ENCODE data around the gene SOS1.

SOS1 gene

GRCh38 chr2:39093218-39093898 lies 27.5 kb downstream of the SOS1 start:
- Histone ChIP-seq H3K27me3 (ENCODE audit: control insufficient read depth, insufficient read depth, low read length) (no peaks in the 10 kb centered on the region), H3K36me3 (ENCODE audit: control insufficient read depth, insufficient read depth, low read length) (no peaks in the 10 kb centered on the region), H3K9me3 (ENCODE audit: control insufficient read depth, low read length) (no peaks in the 10 kb centered on the region), H3K4me3 (ENCODE audit: low read length) (no peak overlapping the region), H3K9ac (ENCODE audit: low read length) (no peak overlapping the region), H3K4me1 (ENCODE audit: control insufficient read depth, insufficient read depth, low read length) (no peaks in the 10 kb centered on the region)

GRCh38 chr2:39091543-39091942 lies 29.3 kb downstream of the SOS1 start:
- no peaks in the 10 kb centered on the region for H3K27me3 ChIP-seq (ENCODE audit: control insufficient read depth, insufficient read depth, low read length)
- no peaks in the 10 kb centered on the region for H3K36me3 ChIP-seq (ENCODE audit: control insufficient read depth, insufficient read depth, low read length)
- no peaks in the 10 kb centered on the region for H3K4me1 ChIP-seq (ENCODE audit: control insufficient read depth, insufficient read depth, low read length)
- no peak overlapping the region for H3K4me3 ChIP-seq (ENCODE audit: low read length)
- no peak overlapping the region for H3K9ac ChIP-seq (ENCODE audit: low read length)
- H3K9me3 ChIP-seq (ENCODE audit: control insufficient read depth, low read length): no peaks in the 10 kb centered on the region

GRCh38 chr2:39091063-39091462 lies 29.8 kb downstream of the SOS1 start:
- no peak overlapping the region for H3K4me3 ChIP-seq (ENCODE audit: low read length)
- no peaks in the 10 kb centered on the region for H3K4me1 ChIP-seq (ENCODE audit: control insufficient read depth, insufficient read depth, low read length)
- H3K27me3 ChIP-seq (ENCODE audit: control insufficient read depth, insufficient read depth, low read length): no peaks in the 10 kb centered on the region
- no peaks in the 10 kb centered on the region for H3K9me3 ChIP-seq (ENCODE audit: control insufficient read depth, low read length)
- H3K9ac ChIP-seq (ENCODE audit: low read length): no peak overlapping the region
- H3K36me3 ChIP-seq (ENCODE audit: control insufficient read depth, insufficient read depth, low read length): no peaks in the 10 kb centered on the region

- Histone ChIP-seq H3K27me3 (ENCODE audit: control insufficient read depth, insufficient read depth, low read length) (no peaks in the 10 kb centered on the region), H3K9ac (ENCODE audit: low read length) (no peak overlapping the region), H3K9me3 (ENCODE audit: control insufficient read depth, low read length) (no peaks in the 10 kb centered on the region), H3K4me1 (ENCODE audit: control insufficient read depth, insufficient read depth, low read length) (no peaks in the 10 kb centered on the region), H3K4me3 (ENCODE audit: low read length) (no peak overlapping the region), H3K36me3 (ENCODE audit: control insufficient read depth, insufficient read depth, low read length) (no peaks in the 10 kb centered on the region)
Observed at GRCh38 chr2:39080152-39080551, 40.7 kb downstream of the SOS1 start.

GRCh38 chr2:39069890-39070465 lies 50.9 kb downstream of the SOS1 start:
- Histone ChIP-seq H3K9ac (ENCODE audit: low read length) (no peak overlapping the region), H3K9me3 (ENCODE audit: control insufficient read depth, low read length) (no peaks in the 10 kb centered on the region), H3K4me1 (ENCODE audit: control insufficient read depth, insufficient read depth, low read length) (peaks cover 4% of the 10 kb centered on the region), H3K36me3 (ENCODE audit: control insufficient read depth, insufficient read depth, low read length) (no peaks in the 10 kb centered on the region), H3K27me3 (ENCODE audit: control insufficient read depth, insufficient read depth, low read length) (no peaks in the 10 kb centered on the region), H3K4me3 (ENCODE audit: low read length) (no peak overlapping the region)

GRCh38 chr2:39069136-39069515 lies 51.7 kb downstream of the SOS1 start:
- no peaks in the 10 kb centered on the region for H3K27me3 ChIP-seq (ENCODE audit: control insufficient read depth, insufficient read depth, low read length)
- no peaks in the 10 kb centered on the region for H3K9me3 ChIP-seq (ENCODE audit: control insufficient read depth, low read length)
- H3K36me3 ChIP-seq (ENCODE audit: control insufficient read depth, insufficient read depth, low read length): no peaks in the 10 kb centered on the region
- peaks cover 4% of the 10 kb centered on the region for H3K4me1 ChIP-seq (ENCODE audit: control insufficient read depth, insufficient read depth, low read length)
- H3K4me3 ChIP-seq (ENCODE audit: low read length): no peak overlapping the region
- H3K9ac ChIP-seq (ENCODE audit: low read length): no peak overlapping the region

GRCh38 chr2:39068299-39069135 lies 52.3 kb downstream of the SOS1 start:
- no peak overlapping the region for H3K9ac ChIP-seq (ENCODE audit: low read length)
- H3K4me1 ChIP-seq (ENCODE audit: control insufficient read depth, insufficient read depth, low read length): peaks cover 4% of the 10 kb centered on the region
- H3K4me3 ChIP-seq (ENCODE audit: low read length): no peak overlapping the region
- no peaks in the 10 kb centered on the region for H3K27me3 ChIP-seq (ENCODE audit: control insufficient read depth, insufficient read depth, low read length)
- H3K36me3 ChIP-seq (ENCODE audit: control insufficient read depth, insufficient read depth, low read length): no peaks in the 10 kb centered on the region
- H3K9me3 ChIP-seq (ENCODE audit: control insufficient read depth, low read length): no peaks in the 10 kb centered on the region

GRCh38 chr2:39065616-39066015 lies 55.2 kb downstream of the SOS1 start:
- Histone ChIP-seq H3K9ac (ENCODE audit: low read length) (no peak overlapping the region), H3K4me3 (ENCODE audit: low read length) (no peak overlapping the region), H3K27me3 (ENCODE audit: control insufficient read depth, insufficient read depth, low read length) (no peaks in the 10 kb centered on the region), H3K4me1 (ENCODE audit: control insufficient read depth, insufficient read depth, low read length) (peaks cover 4% of the 10 kb centered on the region), H3K36me3 (ENCODE audit: control insufficient read depth, insufficient read depth, low read length) (no peaks in the 10 kb centered on the region), H3K9me3 (ENCODE audit: control insufficient read depth, low read length) (no peaks in the 10 kb centered on the region)

GRCh38 chr2:39062320-39062719 lies 58.5 kb downstream of the SOS1 start:
- Histone ChIP-seq H3K4me1 (ENCODE audit: control insufficient read depth, insufficient read depth, low read length) (no peaks in the 10 kb centered on the region), H3K4me3 (ENCODE audit: low read length) (no peak overlapping the region), H3K9ac (ENCODE audit: low read length) (no peak overlapping the region), H3K27me3 (ENCODE audit: control insufficient read depth, insufficient read depth, low read length) (no peaks in the 10 kb centered on the region), H3K9me3 (ENCODE audit: control insufficient read depth, low read length) (no peaks in the 10 kb centered on the region), H3K36me3 (ENCODE audit: control insufficient read depth, insufficient read depth, low read length) (no peaks in the 10 kb centered on the region)

GRCh38 chr2:39061280-39061679 lies 59.6 kb downstream of the SOS1 start:
- no peak overlapping the region for H3K9ac ChIP-seq (ENCODE audit: low read length)
- H3K4me3 ChIP-seq (ENCODE audit: low read length): no peak overlapping the region
- no peaks in the 10 kb centered on the region for H3K4me1 ChIP-seq (ENCODE audit: control insufficient read depth, insufficient read depth, low read length)
- H3K9me3 ChIP-seq (ENCODE audit: control insufficient read depth, low read length): no peaks in the 10 kb centered on the region
- no peaks in the 10 kb centered on the region for H3K36me3 ChIP-seq (ENCODE audit: control insufficient read depth, insufficient read depth, low read length)
- H3K27me3 ChIP-seq (ENCODE audit: control insufficient read depth, insufficient read depth, low read length): no peaks in the 10 kb centered on the region

GRCh38 chr2:39059366-39059952 lies 61.4 kb downstream of the SOS1 start:
- H3K4me1 ChIP-seq (ENCODE audit: control insufficient read depth, insufficient read depth, low read length): no peaks in the 10 kb centered on the region
- H3K27me3 ChIP-seq (ENCODE audit: control insufficient read depth, insufficient read depth, low read length): no peaks in the 10 kb centered on the region
- no peak overlapping the region for H3K9ac ChIP-seq (ENCODE audit: low read length)
- H3K36me3 ChIP-seq (ENCODE audit: control insufficient read depth, insufficient read depth, low read length): no peaks in the 10 kb centered on the region
- H3K9me3 ChIP-seq (ENCODE audit: control insufficient read depth, low read length): no peaks in the 10 kb centered on the region
- no peak overlapping the region for H3K4me3 ChIP-seq (ENCODE audit: low read length)

- Histone ChIP-seq H3K9me3 (ENCODE audit: control insufficient read depth, low read length) (no peaks in the 10 kb centered on the region), H3K4me3 (ENCODE audit: low read length) (no peak overlapping the region)
Observed at GRCh38 chr2:39058101-39058500, 62.8 kb downstream of the SOS1 start.

More at GRCh38 chr2:39058101-39058500, 62.8 kb downstream of the SOS1 start:
- H3K36me3 ChIP-seq (ENCODE audit: control insufficient read depth, insufficient read depth, low read length): no peaks in the 10 kb centered on the region
- no peak overlapping the region for H3K9ac ChIP-seq (ENCODE audit: low read length)
- H3K4me1 ChIP-seq (ENCODE audit: control insufficient read depth, insufficient read depth, low read length): no peaks in the 10 kb centered on the region
- no peaks in the 10 kb centered on the region for H3K27me3 ChIP-seq (ENCODE audit: control insufficient read depth, insufficient read depth, low read length)
